ENCODE data around the gene SH3PXD2A. TPM values are rescaled to one million over a fixed set of nuclear protein-coding genes. Genes with fewer than 3 reads are reported as not detected.

SH3PXD2A gene
- total and polyA plus RNA-seq, 2 experiments from 2014 or later, result 1.8 to 5.0 TPM

- TF ChIP-seq, protein P1, sequence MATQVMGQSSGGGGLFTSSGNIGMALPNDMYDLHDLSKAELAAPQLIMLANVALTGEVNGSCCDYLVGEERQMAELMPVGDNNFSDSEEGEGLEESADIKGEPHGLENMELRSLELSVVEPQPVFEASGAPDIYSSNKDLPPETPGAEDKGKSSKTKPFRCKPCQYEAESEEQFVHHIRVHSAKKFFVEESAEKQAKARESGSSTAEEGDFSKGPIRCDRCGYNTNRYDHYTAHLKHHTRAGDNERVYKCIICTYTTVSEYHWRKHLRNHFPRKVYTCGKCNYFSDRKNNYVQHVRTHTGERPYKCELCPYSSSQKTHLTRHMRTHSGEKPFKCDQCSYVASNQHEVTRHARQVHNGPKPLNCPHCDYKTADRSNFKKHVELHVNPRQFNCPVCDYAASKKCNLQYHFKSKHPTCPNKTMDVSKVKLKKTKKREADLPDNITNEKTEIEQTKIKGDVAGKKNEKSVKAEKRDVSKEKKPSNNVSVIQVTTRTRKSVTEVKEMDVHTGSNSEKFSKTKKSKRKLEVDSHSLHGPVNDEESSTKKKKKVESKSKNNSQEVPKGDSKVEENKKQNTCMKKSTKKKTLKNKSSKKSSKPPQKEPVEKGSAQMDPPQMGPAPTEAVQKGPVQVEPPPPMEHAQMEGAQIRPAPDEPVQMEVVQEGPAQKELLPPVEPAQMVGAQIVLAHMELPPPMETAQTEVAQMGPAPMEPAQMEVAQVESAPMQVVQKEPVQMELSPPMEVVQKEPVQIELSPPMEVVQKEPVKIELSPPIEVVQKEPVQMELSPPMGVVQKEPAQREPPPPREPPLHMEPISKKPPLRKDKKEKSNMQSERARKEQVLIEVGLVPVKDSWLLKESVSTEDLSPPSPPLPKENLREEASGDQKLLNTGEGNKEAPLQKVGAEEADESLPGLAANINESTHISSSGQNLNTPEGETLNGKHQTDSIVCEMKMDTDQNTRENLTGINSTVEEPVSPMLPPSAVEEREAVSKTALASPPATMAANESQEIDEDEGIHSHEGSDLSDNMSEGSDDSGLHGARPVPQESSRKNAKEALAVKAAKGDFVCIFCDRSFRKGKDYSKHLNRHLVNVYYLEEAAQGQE (IDR thresholded peaks at IDR 0.05; ENCODE audit: unreplicated experiment), result no peak
Measured at GRCh38 chr10:103872137-103872931, 17.0 kb upstream of the SH3PXD2A start (continued).

DNA sequence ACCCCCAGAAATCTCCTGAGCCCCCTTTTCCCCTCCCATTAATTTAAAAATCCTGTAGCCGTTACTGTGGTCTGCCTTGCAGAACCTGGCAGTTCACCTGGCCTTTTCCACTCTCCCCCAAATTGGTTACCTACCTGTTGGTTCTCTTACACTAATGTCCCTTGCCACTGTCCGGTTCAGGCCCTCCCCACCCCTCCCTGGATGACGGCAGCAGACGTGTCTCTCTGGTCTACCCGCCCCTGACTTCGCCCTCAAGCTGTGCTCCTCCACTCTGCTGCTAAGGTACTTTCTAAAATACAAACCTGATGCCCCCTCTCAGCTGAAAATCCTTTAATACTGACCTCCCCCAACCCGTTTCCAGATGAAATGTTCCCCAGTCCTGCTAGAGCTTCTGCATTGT is 15.6 kb upstream of the SH3PXD2A start:
- Histone ChIP-seq H4K20me1 (replicated peaks; ENCODE audit: insufficient read depth) (no peaks in the 10 kb centered on the region), H3K36me3 (ENCODE audit: insufficient read depth) (no peaks in the 10 kb centered on the region), H3K27ac (ENCODE audit: low read depth) (no peak overlapping the region), H3F3A (replicated peaks; ENCODE audit: low read depth) (no peaks in the 10 kb centered on the region), H3K4me3 (no peak overlapping the region), H3K4me2 (no peak overlapping the region), H2AFZ (peak overlapping the region; percentile 39; the same call in 1 of the 2 replicates), H3K4me1 (ENCODE audit: insufficient read depth) (no peaks in the 10 kb centered on the region), H3K79me2 (replicated peaks; ENCODE audit: insufficient read depth) (no peaks in the 10 kb centered on the region), H3K27me3 (ENCODE audit: insufficient read depth) (no peaks in the 10 kb centered on the region), H3K9me2 (ENCODE audit: insufficient read depth) (no peaks in the 10 kb centered on the region)
- Mint-ChIP-seq H3K4me1 (peaks cover 16% of the 10 kb centered on the region), H3K27ac (0 out of 2 replicates have a peak overlapping the region, but pooled peaks have one; percentile 55), H3K36me3 (ENCODE audit: low read depth) (no peaks in the 10 kb centered on the region), H3K4me3 (no peak overlapping the region), H3K9me3 (no peaks in the 10 kb centered on the region), H3K27me3 (ENCODE audit: insufficient read depth, low read depth, poor library complexity) (peaks cover 4% of the 10 kb centered on the region)
- ATAC-seq, result peak; percentile 41
- DNase-seq (ENCODE audit: low spot score), result no peak
- TF ChIP-seq ZNF331 (CRISPR knock-in tag; IDR thresholded peaks at IDR 0.05; ENCODE audit: low read depth), result no peak
- TF ChIP-seq ZNF114 (CRISPR knock-in tag; IDR thresholded peaks at IDR 0.05), result no peak
- TF ChIP-seq, protein P2, sequence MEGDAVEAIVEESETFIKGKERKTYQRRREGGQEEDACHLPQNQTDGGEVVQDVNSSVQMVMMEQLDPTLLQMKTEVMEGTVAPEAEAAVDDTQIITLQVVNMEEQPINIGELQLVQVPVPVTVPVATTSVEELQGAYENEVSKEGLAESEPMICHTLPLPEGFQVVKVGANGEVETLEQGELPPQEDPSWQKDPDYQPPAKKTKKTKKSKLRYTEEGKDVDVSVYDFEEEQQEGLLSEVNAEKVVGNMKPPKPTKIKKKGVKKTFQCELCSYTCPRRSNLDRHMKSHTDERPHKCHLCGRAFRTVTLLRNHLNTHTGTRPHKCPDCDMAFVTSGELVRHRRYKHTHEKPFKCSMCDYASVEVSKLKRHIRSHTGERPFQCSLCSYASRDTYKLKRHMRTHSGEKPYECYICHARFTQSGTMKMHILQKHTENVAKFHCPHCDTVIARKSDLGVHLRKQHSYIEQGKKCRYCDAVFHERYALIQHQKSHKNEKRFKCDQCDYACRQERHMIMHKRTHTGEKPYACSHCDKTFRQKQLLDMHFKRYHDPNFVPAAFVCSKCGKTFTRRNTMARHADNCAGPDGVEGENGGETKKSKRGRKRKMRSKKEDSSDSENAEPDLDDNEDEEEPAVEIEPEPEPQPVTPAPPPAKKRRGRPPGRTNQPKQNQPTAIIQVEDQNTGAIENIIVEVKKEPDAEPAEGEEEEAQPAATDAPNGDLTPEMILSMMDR (conservative IDR thresholded peaks at IDR 0.05; ENCODE audit: low read depth in 2 of 2), result no peak
- no peak for TF ChIP-seq EZH2 (IDR thresholded peaks at IDR 0.05; ENCODE audit: low read depth, unreplicated experiment)
- no peak for TF ChIP-seq JUNB (IDR thresholded peaks at IDR 0.05; ENCODE audit: unreplicated experiment)
- TF ChIP-seq EZH2phosphoT487 (IDR thresholded peaks at IDR 0.05; ENCODE audit: unreplicated experiment), result no peak
- TF ChIP-seq CREB1 (CRISPR knock-in tag; IDR thresholded peaks at IDR 0.05; ENCODE audit: low read depth), result no peak
- TF ChIP-seq, protein P1 (IDR thresholded peaks at IDR 0.05; ENCODE audit: unreplicated experiment), result no peak
